HL-60 (cell line): ENCODE data around the gene MID1.
"Not testable (repeated sequence)": the region's sequence is repeated elsewhere in the genome, so short reads cannot be mapped to it uniquely, and the experiment has no call there.

Experiments used
- DNase-seq, 2 experiments: peaks; one replicate each; pipeline ENCODE4 v3.0.0-alpha.2; 2010 to 2020; ENCODE audit warnings: low read depth in 1 of 2, low spot score in 1 of 2
- H3K27ac ChIP-seq: fragments of 250-450 bp; sonication (Bioruptor Pico); replicated peaks from 2 replicates; pipeline ENCODE4 v1.5.1; 2020; ENCODE audit warnings: mild to moderate bottlenecking, moderate library complexity
- H3K27me3 ChIP-seq: fragments of 250-450 bp; sonication (Bioruptor Pico); 2 replicates; pipeline ENCODE4 v1.5.1; 2021; ENCODE audit warnings: mild to moderate bottlenecking, moderate library complexity; ENCODE audit not compliant: insufficient read depth, poor library complexity, severe bottlenecking
- H3K4me3 ChIP-seq: replicated peaks from 2 replicates; pipeline ENCODE4 v1.5.1; 2011; ENCODE audit warnings: mild to moderate bottlenecking, control low read depth, low read length; ENCODE audit not compliant: insufficient read depth
- CTCF ChIP-seq: IDR thresholded peaks from one replicate; pipeline ENCODE4 v1.5.1; 2011; ENCODE audit warnings: low read length, control low read depth, inconsistent platforms; ENCODE audit not compliant: insufficient read depth
- GABPA ChIP-seq: IDR thresholded peaks from 2 replicates; pipeline ENCODE4 v1.6.1; 2012; ENCODE audit warnings: low read depth
- POLR2AphosphoS5 ChIP-seq: IDR thresholded peaks from 2 replicates; pipeline ENCODE4 v1.6.1; 2012; ENCODE audit warnings: low read depth
- REST ChIP-seq: IDR thresholded peaks from 2 replicates; pipeline ENCODE4 v1.6.1; 2012; ENCODE audit warnings: low read depth; ENCODE audit not compliant: insufficient replicate concordance
- SPI1 ChIP-seq: IDR thresholded peaks from 2 replicates; pipeline ENCODE4 v1.6.1; 2012; ENCODE audit warnings: low read depth, mild to moderate bottlenecking, borderline replicate concordance

The MID1 gene

GRCh38 chrX:10591363-10592335, 28.7 kb downstream of the MID1 start:
- DNase-seq: no peak
- H3K27me3 ChIP-seq: no peaks in the 10 kb centered on the region
- no peak overlapping the region for H3K27ac ChIP-seq
- no peak overlapping the region for H3K4me3 ChIP-seq
- TF ChIP-seq SPI1 (no peak), POLR2AphosphoS5 (no peak), CTCF (no peak), GABPA (no peak), REST (no peak)

GRCh38 chrX:10589787-10590186, 30.6 kb downstream of the MID1 start:
- H3K4me3 ChIP-seq, H3K27me3 ChIP-seq: not testable (repeated sequence)

GRCh38 chrX:10589098-10589497, 31.3 kb downstream of the MID1 start:
- H3K27me3 ChIP-seq: no peaks in the 10 kb centered on the region

More at GRCh38 chrX:10589787-10590186, 30.6 kb downstream of the MID1 start:
- H3K27ac ChIP-seq, DNase-seq: not testable (repeated sequence)

GRCh38 chrX:10584882-10585281, 35.5 kb downstream of the MID1 start:
- H3K4me3 ChIP-seq, H3K27ac ChIP-seq, H3K27me3 ChIP-seq, DNase-seq: not testable (repeated sequence)

More at GRCh38 chrX:10589098-10589497, 31.3 kb downstream of the MID1 start:
- DNase-seq: no peak
- H3K4me3 ChIP-seq: no peak overlapping the region
- TF ChIP-seq SPI1 (no peak), CTCF (no peak), GABPA (no peak), POLR2AphosphoS5 (no peak), REST (no peak)
- no peak overlapping the region for H3K27ac ChIP-seq

- H3K27ac ChIP-seq: no peak overlapping the region
- DNase-seq: no peak
- TF ChIP-seq REST (no peak), SPI1 (no peak), CTCF (no peak), GABPA (no peak), POLR2AphosphoS5 (no peak)
- H3K4me3 ChIP-seq: no peak overlapping the region
- no peaks in the 10 kb centered on the region for H3K27me3 ChIP-seq
These were observed 37.4 kb downstream of the MID1 start for GRCh38 chrX:10582945-10583344.
